ENCODE data around the gene ZNF407. TPM values are rescaled to one million over a fixed set of nuclear protein-coding genes. Genes with fewer than 3 reads are reported as not detected.
A peak's percentile ranks its signal among the peaks of the same experiment; 100 is the strongest.

Gene ZNF407
- total and polyA plus RNA-seq, 2 of the 13 experiments (the other 11 are each of a cell fraction or from before 2014, with no cell fraction given): 2.3 to 8.7 TPM

GRCh38 chr18:74836296-74837139, 238.8 kb downstream of the ZNF407 start (continued):
- TF ChIP-seq GPBP1L1 (CRISPR knock-in tag; IDR thresholded peaks at IDR 0.05): no peak
- peak; percentile 46; the same call in 1 of the 2 replicates for TF ChIP-seq PHF21A (CRISPR knock-in tag; IDR thresholded peaks at IDR 0.05)
- TF ChIP-seq MZF1 (CRISPR knock-in tag; IDR thresholded peaks at IDR 0.05; ENCODE audit: borderline replicate concordance): peak; percentile 69; the same call in 1 of the 2 replicates
- no peak for TF ChIP-seq UBTF (CRISPR knock-in tag; IDR thresholded peaks at IDR 0.05)
- no peak for TF ChIP-seq SOX13 (IDR thresholded peaks at IDR 0.05)
- TF ChIP-seq SOX13 (CRISPR knock-in tag; conservative IDR thresholded peaks at IDR 0.05 in 1 of 2, IDR thresholded peaks at IDR 0.05 in 1 of 2): peak in 1 of 2 experiments; percentile 42; a peak in 1 of 4 replicates
- peak; percentile 94 for TF ChIP-seq ZNF264 (CRISPR knock-in tag; IDR thresholded peaks at IDR 0.05)
- TF ChIP-seq GATAD2A (CRISPR knock-in tag; IDR thresholded peaks at IDR 0.05): 0 out of 2 replicates have a peak, but pooled peaks have one; percentile 11
- no peak for TF ChIP-seq DNMT3B (CRISPR knock-in tag; conservative IDR thresholded peaks at IDR 0.05)
- TF ChIP-seq ZZZ3 (CRISPR knock-in tag; IDR thresholded peaks at IDR 0.05; ENCODE audit: borderline replicate concordance): no peak
- TF ChIP-seq MAX (IDR thresholded peaks at IDR 0.05): 0 out of 2 replicates have a peak, but pooled peaks have one; percentile 38
- 0 out of 2 replicates have a peak, but pooled peaks have one; percentile 20 for TF ChIP-seq FOXA3 (CRISPR knock-in tag; IDR thresholded peaks at IDR 0.05)
- TF ChIP-seq ZNF7 (CRISPR knock-in tag; IDR thresholded peaks at IDR 0.05): no peak
- TF ChIP-seq SALL1 (CRISPR knock-in tag; IDR thresholded peaks at IDR 0.05): peak; percentile 71
- 0 out of 2 replicates have a peak, but pooled peaks have one; percentile 35 for TF ChIP-seq ZNF788 (CRISPR knock-in tag; IDR thresholded peaks at IDR 0.05; ENCODE audit: borderline replicate concordance)
- TF ChIP-seq ZNF609 (CRISPR knock-in tag; IDR thresholded peaks at IDR 0.05; ENCODE audit: borderline replicate concordance): peak; percentile 11; the same call in 1 of the 2 replicates
- no peak for TF ChIP-seq SOX6 (IDR thresholded peaks at IDR 0.05)
- 0 out of 2 replicates have a peak, but pooled peaks have one; percentile 11 for TF ChIP-seq SOX6 (CRISPR knock-in tag; IDR thresholded peaks at IDR 0.05)
- TF ChIP-seq SAFB2 (CRISPR knock-in tag; IDR thresholded peaks at IDR 0.05; ENCODE audit: borderline replicate concordance, low read depth): no peak
- no peak for TF ChIP-seq TCF7L2 (IDR thresholded peaks at IDR 0.05; ENCODE audit: low read depth, low read length)
